IPS-11a (cell line): ENCODE data around the gene SNAPC1.
A peak's percentile ranks its signal among the peaks of the same experiment; 100 is the strongest.
"Not testable (repeated sequence)": the region's sequence is repeated elsewhere in the genome, so short reads cannot be mapped to it uniquely, and the experiment has no call there.

Experiments used
- H3K4me3 ChIP-seq: one replicate; pipeline ENCODE4 v1.5.1; 2013; ENCODE audit warnings: low read depth, low read length, control low read depth

The SNAPC1 gene

GRCh38 chr14:61749264-61749663, 13.0 kb upstream of the SNAPC1 start:
- no peak overlapping the region for H3K4me3 ChIP-seq

GRCh38 chr14:61749867-61750266, 12.4 kb upstream of the SNAPC1 start:
- H3K4me3 ChIP-seq: no peak overlapping the region

DNA sequence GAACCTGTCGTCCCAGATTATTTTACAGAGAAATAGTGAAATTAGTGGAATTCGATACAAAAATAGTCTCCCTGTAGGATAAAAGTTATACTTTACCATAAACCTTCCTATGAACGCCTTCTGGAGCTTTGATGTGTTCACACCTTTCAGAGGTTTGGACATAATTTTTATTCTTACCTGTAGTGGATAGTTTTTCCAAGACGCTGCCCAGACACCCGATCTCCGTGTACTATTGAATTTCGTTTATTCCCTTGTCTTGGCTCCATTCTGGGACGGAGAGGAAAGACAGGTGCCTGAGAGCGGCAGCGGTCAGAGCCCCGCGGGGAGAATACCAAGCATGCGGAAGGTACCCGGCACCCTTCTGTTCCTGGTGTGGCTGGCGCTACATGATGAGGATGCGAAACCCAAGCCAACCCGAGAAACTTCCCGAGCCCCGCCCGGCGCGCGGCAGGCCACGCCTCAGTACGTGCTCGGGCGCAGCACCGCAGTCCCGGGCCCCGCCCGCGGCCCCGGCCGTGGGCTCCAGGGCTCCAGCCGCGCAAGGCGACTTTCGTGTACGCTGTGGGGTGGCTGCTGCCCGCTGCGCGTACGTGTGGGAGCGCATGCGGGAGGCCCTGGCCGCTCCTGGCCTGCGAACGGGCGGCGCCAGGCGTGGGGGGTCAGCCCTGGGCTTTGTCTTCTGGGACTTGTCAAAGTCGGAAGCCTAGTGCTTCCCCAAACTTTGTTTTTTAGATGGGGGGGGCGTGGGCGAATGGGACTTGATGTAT, 11.3 kb upstream of the SNAPC1 start:
- peak overlapping the region; percentile 22 for H3K4me3 ChIP-seq

- H3K4me3 ChIP-seq: peak overlapping the region; percentile 22
These were observed 10.7 kb upstream of the SNAPC1 start for GRCh38 chr14:61751475-61751989.

- H3K4me3 ChIP-seq: no peak overlapping the region
These were observed 9.6 kb upstream of the SNAPC1 start for GRCh38 chr14:61752626-61753025.

DNA sequence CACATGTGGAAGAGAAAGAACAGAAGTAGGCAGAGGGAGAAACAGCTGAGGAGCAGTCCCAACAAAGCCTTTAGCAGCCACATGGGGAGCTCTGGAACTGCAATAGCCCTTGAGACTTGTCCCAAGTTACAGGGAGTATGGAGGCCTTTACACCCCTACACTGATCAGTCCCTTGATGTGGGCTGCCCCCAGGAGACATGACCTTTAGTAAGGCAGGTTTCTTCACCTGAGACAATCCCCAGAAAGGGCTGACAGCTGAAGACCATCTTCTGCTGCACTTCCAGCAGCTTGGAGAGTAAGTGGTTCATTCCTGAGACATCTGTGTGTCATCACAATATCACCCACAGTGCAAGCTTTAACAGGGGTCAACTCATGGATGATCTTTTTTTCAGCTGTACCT, 8.6 kb upstream of the SNAPC1 start:
- no peak overlapping the region for H3K4me3 ChIP-seq

DNA sequence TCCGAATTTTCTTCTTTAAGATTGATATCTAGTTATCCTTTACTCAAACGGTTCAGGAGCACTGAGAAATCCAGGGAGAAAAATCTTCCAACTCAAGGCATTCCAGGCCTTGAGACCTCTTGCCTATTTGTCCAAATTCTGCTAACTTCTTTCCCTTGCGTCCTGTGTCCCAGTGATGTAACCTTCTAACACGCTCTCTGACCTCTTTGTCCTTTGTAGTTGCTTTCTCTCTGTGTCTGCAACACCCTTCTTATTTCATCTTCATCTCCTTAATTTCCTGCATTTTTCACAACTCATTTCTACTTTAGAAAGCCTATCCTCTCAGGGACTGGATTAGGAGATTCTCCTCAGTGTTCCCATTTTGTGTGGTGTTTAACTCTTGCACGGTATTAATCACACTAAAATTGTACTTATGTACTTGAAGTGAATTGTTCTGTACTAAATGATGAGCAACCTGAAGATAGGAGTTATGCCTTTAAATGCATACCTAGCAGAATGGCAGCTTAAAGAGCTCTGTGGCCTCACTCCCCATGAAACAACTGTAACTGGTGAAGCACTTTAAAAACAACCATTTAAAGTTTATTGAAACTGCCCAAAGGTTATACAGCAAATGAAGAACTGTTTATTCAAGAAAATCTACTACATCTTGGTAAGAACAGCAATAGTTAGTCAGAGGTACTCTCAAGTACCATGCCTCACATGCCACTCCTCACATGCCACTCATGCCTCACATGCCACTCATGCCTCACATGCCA, 7.4 kb upstream of the SNAPC1 start:
- no peak overlapping the region for H3K4me3 ChIP-seq

DNA sequence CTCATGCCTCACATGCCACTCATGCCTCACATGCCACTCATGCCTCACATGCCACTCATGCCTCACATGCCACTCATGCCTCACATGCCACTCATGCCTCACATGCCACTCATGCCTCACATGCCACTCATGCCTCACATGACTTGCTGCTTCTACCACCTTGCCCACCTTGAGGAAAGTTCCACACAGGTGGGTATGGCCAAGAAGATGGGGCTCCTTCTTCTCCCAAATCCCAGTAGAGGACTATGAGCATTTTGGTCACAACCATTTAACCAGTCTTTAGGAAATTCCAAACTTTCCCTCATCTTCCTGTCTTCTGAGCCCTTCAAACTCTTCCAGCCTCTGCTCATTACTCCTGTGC, 6.9 kb upstream of the SNAPC1 start:
- not testable (repeated sequence) for H3K4me3 ChIP-seq

GRCh38 chr14:61756135-61756534, 6.1 kb upstream of the SNAPC1 start:
- H3K4me3 ChIP-seq: no peak overlapping the region

GRCh38 chr14:61759878-61760277, 2.3 kb upstream of the SNAPC1 start:
- H3K4me3 ChIP-seq: no peak overlapping the region

DNA sequence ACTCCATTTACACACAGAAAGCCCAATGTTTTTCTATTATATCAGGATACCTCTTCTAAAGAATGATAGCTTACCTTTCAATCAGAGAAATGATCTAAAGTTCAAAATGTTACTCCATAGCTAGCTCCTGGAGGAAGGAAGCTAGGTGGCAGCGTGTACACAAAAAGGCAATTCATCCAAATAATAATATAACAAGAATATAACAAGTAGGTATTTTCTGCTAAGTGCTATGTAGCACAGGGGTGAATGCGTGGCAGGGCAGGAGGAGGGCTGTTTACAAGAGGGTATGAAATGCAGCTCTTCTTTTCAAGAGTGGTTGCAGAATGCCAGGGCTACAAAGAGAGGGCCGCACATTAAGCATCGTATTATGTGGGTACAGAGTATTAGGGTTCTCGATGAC, 663 bp upstream of the SNAPC1 start:
- peak overlapping the region; percentile 97 for H3K4me3 ChIP-seq

GRCh38 chr14:61764342-61765122, 2.3 kb downstream of the SNAPC1 start:
- no peak overlapping the region for H3K4me3 ChIP-seq

GRCh38 chr14:61765225-61765943, 3.2 kb downstream of the SNAPC1 start:
- H3K4me3 ChIP-seq: no peak overlapping the region

GRCh38 chr14:61766151-61766550, 3.9 kb downstream of the SNAPC1 start:
- no peak overlapping the region for H3K4me3 ChIP-seq

- H3K4me3 ChIP-seq: no peak overlapping the region
These were observed 6.0 kb downstream of the SNAPC1 start for GRCh38 chr14:61768240-61768639.

DNA sequence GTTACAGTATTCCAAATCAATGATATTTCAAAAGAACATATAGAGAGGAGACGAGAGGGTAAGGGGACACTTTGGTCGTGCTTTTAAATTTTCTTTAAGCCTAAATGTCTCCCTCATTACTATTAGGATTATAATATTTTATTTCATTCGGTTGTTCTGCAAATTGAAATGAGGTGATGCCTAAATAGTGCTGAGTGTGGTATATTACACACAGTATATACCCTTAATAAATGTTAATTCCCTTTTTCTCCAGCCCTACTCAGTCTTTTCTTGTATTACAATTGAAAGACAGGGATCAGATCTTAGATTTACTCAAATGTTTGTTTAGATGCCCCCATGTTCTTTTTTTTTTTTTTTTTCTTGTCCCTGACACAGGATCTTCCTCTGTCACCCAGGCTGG, 7.7 kb downstream of the SNAPC1 start:
- H3K4me3 ChIP-seq: no peak overlapping the region

- H3K4me3 ChIP-seq: no peak overlapping the region
These were observed 12.6 kb downstream of the SNAPC1 start for GRCh38 chr14:61774861-61775260.

GRCh38 chr14:61780125-61780524, 17.9 kb downstream of the SNAPC1 start:
- H3K4me3 ChIP-seq: no peak overlapping the region

GRCh38 chr14:61797309-61797708, 35.1 kb downstream of the SNAPC1 start:
- H3K4me3 ChIP-seq: no peak overlapping the region

GRCh38 chr14:61802010-61802568, 39.9 kb downstream of the SNAPC1 start:
- H3K4me3 ChIP-seq: no peak overlapping the region

- H3K4me3 ChIP-seq: no peak overlapping the region
These were observed 41.5 kb downstream of the SNAPC1 start for GRCh38 chr14:61803755-61804154.
